ENCODE results near the gene CAMTA1. TPM values are rescaled to one million over a fixed set of nuclear protein-coding genes. Genes with fewer than 3 reads are reported as not detected.
A peak's percentile ranks its signal among the peaks of the same experiment; 100 is the strongest.

Gene CAMTA1
- polyA plus RNA-seq, 1 of the 3 experiments (the other 2 are of a cell fraction): 63.1 TPM

GRCh38 chr1:7738044-7738443, 952.8 kb downstream of the CAMTA1 start (continued):
- TF ChIP-seq CTCF (IDR thresholded peaks at IDR 0.05) (no peak), NRF1 (IDR thresholded peaks at IDR 0.05; ENCODE audit: low read depth, low read length) (no peak)

DNA sequence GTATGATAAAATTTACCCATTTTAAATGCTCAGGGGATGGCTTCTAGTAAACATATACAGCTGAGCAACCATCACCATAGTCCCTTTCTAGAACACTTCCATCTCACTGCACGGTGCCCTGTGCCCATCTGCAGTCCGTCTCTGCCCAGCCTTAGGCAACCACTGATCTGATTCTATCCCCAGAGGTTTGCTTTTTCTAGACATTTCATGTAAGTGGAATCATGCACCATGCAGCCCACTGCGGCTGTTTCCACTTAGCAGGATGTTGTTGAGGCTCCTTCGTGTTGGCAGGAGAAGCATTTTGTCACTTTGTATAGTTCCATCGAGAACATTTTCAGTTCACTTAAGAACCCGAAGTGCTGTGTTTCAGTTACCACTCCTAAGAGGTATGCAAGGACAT, 958.1 kb downstream of the CAMTA1 start:
- no peaks in the 10 kb centered on the region for H4K20me1 ChIP-seq (ENCODE audit: insufficient read depth)
- 0 out of 2 replicates have a peak, but pooled peaks have one; percentile 50 for TF ChIP-seq RCOR1 (IDR thresholded peaks at IDR 0.05; ENCODE audit: low read length)
- no peak for TF ChIP-seq TAF1 (IDR thresholded peaks at IDR 0.05; ENCODE audit: borderline replicate concordance, low read depth, low read length)
- peak in 1 of 2 experiments; percentile 19; a peak in 1 of 4 replicates for TF ChIP-seq EP300 (IDR thresholded peaks at IDR 0.05; ENCODE audit: borderline replicate concordance in 1 of 2, low read depth in 1 of 2, low read length in 1 of 2)
- H3K9ac ChIP-seq: no peak overlapping the region
- no peaks in the 10 kb centered on the region for H3K9me2 ChIP-seq
- 59% methylated on average over 6 of the region's 6 CpGs for WGBS (ENCODE audit: low lambda C conversion rate)
- DNase-seq: peak; percentile 58
- H3K36me3 ChIP-seq (replicated peaks in 1 of 2; ENCODE audit: control insufficient read depth in 1 of 2, insufficient read depth in 2 of 2, low read length in 1 of 2): peaks cover 0 to 4% of the 10 kb centered on the region in 2 experiments
- ChIA-PET POLR2A (interaction anchor here (1.2 to 1.7 kb wide), 2 partner anchors 17 to 74 kb away, joined by 3 to 5 read pairs; no protein-coding TSS in a partner anchor), CTCF (interaction anchor here (0.7 to 20.9 kb wide), 3 partner anchors 10 to 70 kb away, joined by 3 to 739 read pairs (median 43); no protein-coding TSS in a partner anchor)
- H3K4me3 ChIP-seq (ENCODE audit: low read depth in 2 of 2, low read length in 1 of 2): no peak overlapping the region
- H3K27me3 ChIP-seq (ENCODE audit: insufficient read depth): no peaks in the 10 kb centered on the region
- H2AFZ ChIP-seq (ENCODE audit: low read depth): no peak overlapping the region
- H3K9me3 ChIP-seq: no peaks in the 10 kb centered on the region
- H3K79me2 ChIP-seq (ENCODE audit: insufficient read depth): no peaks in the 10 kb centered on the region
- peak overlapping the region in 1 of 2 experiments; percentile 47; a peak in 1 of 4 replicates for H3K27ac ChIP-seq (ENCODE audit: low read depth in 2 of 2, low read length in 1 of 2)
- no peaks in the 10 kb centered on the region for H3F3A ChIP-seq (replicated peaks; ENCODE audit: insufficient read depth)
- H3K4me2 ChIP-seq: no peak overlapping the region
- H3K4me1 ChIP-seq (ENCODE audit: control insufficient read depth in 1 of 2, insufficient read depth in 2 of 2, low read depth in 1 of 2, low read length in 1 of 2): peaks cover 0 to 2% of the 10 kb centered on the region in 2 experiments; a peak in 1 of 4 replicates

- H3K4me3 ChIP-seq (ENCODE audit: low read depth in 2 of 2, low read length in 1 of 2): no peak overlapping the region
- ChIA-PET CTCF (interaction anchor here (4.4 to 20.9 kb wide), 2 partner anchors 8 to 71 kb away, joined by 43 to 739 read pairs; no protein-coding TSS in a partner anchor), POLR2A (no interaction called here)
- H2AFZ ChIP-seq (ENCODE audit: low read depth): no peak overlapping the region
- no peaks in the 10 kb centered on the region for H4K20me1 ChIP-seq (ENCODE audit: insufficient read depth)
- H3K27me3 ChIP-seq (ENCODE audit: insufficient read depth): no peaks in the 10 kb centered on the region
- H3K4me1 ChIP-seq (ENCODE audit: control insufficient read depth in 1 of 2, insufficient read depth in 2 of 2, low read depth in 1 of 2, low read length in 1 of 2): peaks cover 0 to 2% of the 10 kb centered on the region in 2 experiments; a peak in 1 of 4 replicates
- no peak overlapping the region for H3K4me2 ChIP-seq
- H3F3A ChIP-seq (replicated peaks; ENCODE audit: insufficient read depth): no peaks in the 10 kb centered on the region
- TF ChIP-seq EP300 (IDR thresholded peaks at IDR 0.05; ENCODE audit: borderline replicate concordance in 1 of 2, low read depth in 1 of 2, low read length in 1 of 2) (no peak), EZH2phosphoT487 (IDR thresholded peaks at IDR 0.05; ENCODE audit: borderline replicate concordance, low read depth) (no peak), GABPA (IDR thresholded peaks at IDR 0.05; ENCODE audit: low read depth) (no peak), MEF2A (IDR thresholded peaks at IDR 0.05; ENCODE audit: borderline replicate concordance, low read depth) (no peak), USF1 (IDR thresholded peaks at IDR 0.05; ENCODE audit: borderline replicate concordance, low read depth) (no peak), NRF1 (IDR thresholded peaks at IDR 0.05; ENCODE audit: low read depth, low read length) (no peak), RAD21 (IDR thresholded peaks at IDR 0.05; ENCODE audit: low read length) (no peak), TCF12 (IDR thresholded peaks at IDR 0.05) (no peak), MXI1 (IDR thresholded peaks at IDR 0.05; ENCODE audit: low read depth, low read length) (no peak)
- TF ChIP-seq, protein P1, sequence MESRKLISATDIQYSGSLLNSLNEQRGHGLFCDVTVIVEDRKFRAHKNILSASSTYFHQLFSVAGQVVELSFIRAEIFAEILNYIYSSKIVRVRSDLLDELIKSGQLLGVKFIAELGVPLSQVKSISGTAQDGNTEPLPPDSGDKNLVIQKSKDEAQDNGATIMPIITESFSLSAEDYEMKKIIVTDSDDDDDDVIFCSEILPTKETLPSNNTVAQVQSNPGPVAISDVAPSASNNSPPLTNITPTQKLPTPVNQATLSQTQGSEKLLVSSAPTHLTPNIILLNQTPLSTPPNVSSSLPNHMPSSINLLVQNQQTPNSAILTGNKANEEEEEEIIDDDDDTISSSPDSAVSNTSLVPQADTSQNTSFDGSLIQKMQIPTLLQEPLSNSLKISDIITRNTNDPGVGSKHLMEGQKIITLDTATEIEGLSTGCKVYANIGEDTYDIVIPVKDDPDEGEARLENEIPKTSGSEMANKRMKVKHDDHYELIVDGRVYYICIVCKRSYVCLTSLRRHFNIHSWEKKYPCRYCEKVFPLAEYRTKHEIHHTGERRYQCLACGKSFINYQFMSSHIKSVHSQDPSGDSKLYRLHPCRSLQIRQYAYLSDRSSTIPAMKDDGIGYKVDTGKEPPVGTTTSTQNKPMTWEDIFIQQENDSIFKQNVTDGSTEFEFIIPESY (IDR thresholded peaks at IDR 0.05; ENCODE audit: borderline replicate concordance, low read depth): no peak
- no peaks in the 10 kb centered on the region for H3K79me2 ChIP-seq (ENCODE audit: insufficient read depth)
- no peak for DNase-seq
- no peaks in the 10 kb centered on the region for H3K9me2 ChIP-seq
- H3K9me3 ChIP-seq: no peaks in the 10 kb centered on the region
- WGBS (ENCODE audit: low lambda C conversion rate): 86% methylated on average over 9 of the region's 9 CpGs
- H3K36me3 ChIP-seq (replicated peaks in 1 of 2; ENCODE audit: control insufficient read depth in 1 of 2, insufficient read depth in 2 of 2, low read length in 1 of 2): peaks cover 0 to 4% of the 10 kb centered on the region in 2 experiments
- no peak overlapping the region for H3K9ac ChIP-seq
- H3K27ac ChIP-seq (ENCODE audit: low read depth in 2 of 2, low read length in 1 of 2): no peak overlapping the region; a peak in 1 of 4 replicates
Observed at GRCh38 chr1:7744882-7745281, 959.6 kb downstream of the CAMTA1 start.
